ELF-1 (cell line): ENCODE results near the gene DNAJC4.
A peak's percentile ranks its signal among the peaks of the same experiment; 100 is the strongest.

Experiments used
- DNase-seq: peaks from one replicate; pipeline ENCODE4 v3.0.0-alpha.2; 2016; ENCODE audit warnings: low read depth, low spot score

The DNAJC4 gene

GRCh38 chr11:64229090-64229743 lies 1.1 kb upstream of the DNAJC4 start:
- DNase-seq = no peak

GRCh38 chr11:64229744-64230170 lies 591 bp upstream of the DNAJC4 start:
- no peak for DNase-seq

GRCh38 chr11:64230985-64231365 lies 627 bp downstream of the DNAJC4 start:
- DNase-seq = no peak

- no peak for DNase-seq
Observed at GRCh38 chr11:64231546-64231945, 1.2 kb downstream of the DNAJC4 start.

GRCh38 chr11:64232182-64232966 lies 2.0 kb downstream of the DNAJC4 start:
- no peak for DNase-seq

- no peak for DNase-seq
Observed at GRCh38 chr11:64232967-64233315, 2.6 kb downstream of the DNAJC4 start.

GRCh38 chr11:64233913-64234586 lies 3.7 kb downstream of the DNAJC4 start, which contains the start of gene VEGFB:
Gene VEGFB (plus strand): TSS chr11:64234584. CDS start chr11:64234834, 250 bp downstream.
- DNase-seq = no peak

GRCh38 chr11:64234647-64235379 lies 4.5 kb downstream of the DNAJC4 start:
- no peak for DNase-seq

- DNase-seq = no peak
Observed at GRCh38 chr11:64235437-64236161, 5.3 kb downstream of the DNAJC4 start.

GRCh38 chr11:64237484-64237951 lies 7.2 kb downstream of the DNAJC4 start:
- DNase-seq = no peak

GRCh38 chr11:64238076-64238475 lies 7.7 kb downstream of the DNAJC4 start:
- DNase-seq = no peak

GRCh38 chr11:64238999-64239398 lies 8.7 kb downstream of the DNAJC4 start:
- no peak for DNase-seq

- no peak for DNase-seq
Observed at GRCh38 chr11:64239662-64240434, 9.5 kb downstream of the DNAJC4 start.

- DNase-seq = peak; percentile 98
Observed at GRCh38 chr11:64240435-64241240, 10.3 kb downstream of the DNAJC4 start, which contains the start of gene FKBP2. Gene FKBP2 (plus strand): TSS chr11:64241095. CDS start chr11:64242388, 1,293 bp downstream.

- DNase-seq = no peak
Observed at GRCh38 chr11:64241241-64241490, 10.8 kb downstream of the DNAJC4 start.

GRCh38 chr11:64241491-64242374 lies 11.4 kb downstream of the DNAJC4 start:
- peak; percentile 99 for DNase-seq

- no peak for DNase-seq
Observed at GRCh38 chr11:64243236-64243854, 13.0 kb downstream of the DNAJC4 start.

GRCh38 chr11:64244107-64244506 lies 13.8 kb downstream of the DNAJC4 start:
- no peak for DNase-seq
